AML-193 (cell line): Measurements from ENCODE around the gene IGSF9B.
A peak's percentile ranks its signal among the peaks of the same experiment; 100 is the strongest.

Source experiments
- DNase-seq, 2 experiments: peaks; one replicate each; lab custom pipeline; 2025; lab: John Stamatoyannopoulos, UW

IGSF9B gene

GRCh38 chr11:133936592-133936991, 20.2 kb downstream of the IGSF9B start:
- DNase-seq, result no peak

DNA sequence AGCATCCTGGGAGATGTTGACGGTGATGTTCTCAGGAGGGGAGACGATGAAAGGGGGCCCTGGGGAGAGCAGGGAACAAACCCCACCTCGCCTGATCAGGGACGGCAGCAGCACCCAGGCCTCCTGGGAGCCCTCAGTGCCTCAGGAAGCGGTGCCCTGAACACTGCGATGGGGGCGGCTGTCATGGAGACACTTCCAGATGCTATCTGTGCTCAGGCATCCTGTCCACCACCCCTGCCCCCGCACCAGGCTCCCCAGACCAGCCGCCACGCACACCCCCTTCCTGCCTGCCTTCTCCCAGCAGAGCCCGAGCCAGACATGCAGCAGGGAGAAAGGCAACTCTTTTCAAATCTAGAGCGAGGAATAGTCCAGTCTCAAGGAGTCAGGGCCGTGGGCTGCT, 20.6 kb downstream of the IGSF9B start:
- no peak for DNase-seq

DNA sequence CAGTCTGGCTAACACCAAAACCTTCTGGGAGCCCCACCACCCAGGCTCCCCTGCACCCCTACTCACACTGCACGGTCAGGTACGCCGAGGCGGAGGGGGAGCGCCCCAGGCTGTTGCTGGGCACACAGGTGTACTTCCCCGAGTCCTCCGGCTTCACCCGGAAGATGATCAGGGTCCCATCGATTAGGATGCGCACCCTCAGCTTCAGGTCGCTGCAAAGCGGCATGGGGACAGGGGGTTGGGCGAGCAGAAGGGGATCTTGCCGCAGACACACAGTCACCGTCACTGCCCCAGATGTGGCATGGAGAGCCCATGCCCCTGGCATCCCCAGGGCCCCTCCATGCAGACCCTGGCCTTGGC, 21.2 kb downstream of the IGSF9B start:
- no peak for DNase-seq

- DNase-seq, result no peak
Measured at GRCh38 chr11:133934599-133935550, 21.9 kb downstream of the IGSF9B start.

GRCh38 chr11:133934096-133934495, 22.7 kb downstream of the IGSF9B start:
- DNase-seq, result no peak

DNA sequence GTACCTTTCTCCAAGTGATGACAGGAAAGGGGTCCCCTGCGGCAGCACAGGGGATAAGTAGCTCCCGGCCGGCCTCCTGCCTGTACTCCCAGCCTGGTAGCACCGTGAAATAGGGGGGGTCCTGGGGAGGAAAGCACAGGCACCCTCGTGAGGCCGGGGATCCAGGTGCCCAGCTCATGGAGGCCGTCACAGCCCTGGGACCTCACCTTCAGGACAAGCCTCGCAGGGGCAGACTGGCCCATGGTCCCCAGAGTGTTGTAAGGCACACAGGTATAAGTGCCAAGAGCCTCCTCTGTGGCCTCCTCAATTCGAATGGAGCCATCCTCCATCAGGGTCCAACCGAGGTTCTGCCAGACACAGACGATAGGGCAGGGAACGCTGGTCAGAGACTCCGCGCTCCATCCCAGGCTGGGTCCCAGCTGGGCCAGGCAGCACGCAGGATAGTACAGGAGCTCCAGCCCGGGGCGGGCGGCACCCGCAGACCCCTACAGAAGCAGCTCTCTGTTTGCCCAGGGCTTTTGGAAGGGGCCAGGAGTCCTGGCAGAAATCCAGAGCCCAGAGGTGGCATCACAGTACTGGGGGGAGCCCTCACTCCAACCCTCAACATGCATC, 25.2 kb downstream of the IGSF9B start:
- no peak for DNase-seq

DNA sequence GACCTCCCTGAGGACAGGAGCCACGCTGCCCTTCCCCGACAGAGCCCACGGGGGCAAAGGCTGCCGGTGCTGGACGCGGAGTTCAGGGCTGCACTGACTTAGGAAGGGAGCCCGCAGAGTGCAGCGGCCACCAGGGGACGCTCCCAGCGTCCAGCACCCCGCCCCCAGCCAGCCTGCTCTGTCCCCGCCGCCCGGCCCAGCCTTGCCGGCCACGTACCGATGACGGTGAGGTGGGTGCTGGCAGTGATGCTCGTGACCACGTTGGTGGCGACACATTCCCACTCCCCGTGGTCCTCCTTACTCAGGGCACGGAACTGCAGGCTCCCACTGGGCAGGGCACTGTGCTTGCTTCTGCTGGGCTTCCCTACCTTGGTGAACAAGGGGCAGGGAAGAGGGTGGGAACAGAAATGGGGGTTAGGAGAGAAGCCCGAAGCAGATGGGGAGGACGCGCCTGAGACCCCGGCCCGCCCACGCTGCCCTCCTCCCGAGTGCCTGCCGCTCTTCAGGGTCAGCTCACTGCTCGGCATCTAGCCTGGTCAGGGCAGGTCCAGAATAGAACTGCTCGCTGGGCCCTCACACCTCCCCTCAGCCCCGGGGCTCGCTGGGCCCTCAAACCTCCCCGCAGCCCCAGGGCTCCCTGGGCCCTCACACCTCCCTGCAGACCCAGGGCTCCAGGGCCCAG, 25.9 kb downstream of the IGSF9B start:
- DNase-seq, result no peak

- DNase-seq, result no peak
Measured at GRCh38 chr11:133930053-133930766, 26.6 kb downstream of the IGSF9B start.

DNA sequence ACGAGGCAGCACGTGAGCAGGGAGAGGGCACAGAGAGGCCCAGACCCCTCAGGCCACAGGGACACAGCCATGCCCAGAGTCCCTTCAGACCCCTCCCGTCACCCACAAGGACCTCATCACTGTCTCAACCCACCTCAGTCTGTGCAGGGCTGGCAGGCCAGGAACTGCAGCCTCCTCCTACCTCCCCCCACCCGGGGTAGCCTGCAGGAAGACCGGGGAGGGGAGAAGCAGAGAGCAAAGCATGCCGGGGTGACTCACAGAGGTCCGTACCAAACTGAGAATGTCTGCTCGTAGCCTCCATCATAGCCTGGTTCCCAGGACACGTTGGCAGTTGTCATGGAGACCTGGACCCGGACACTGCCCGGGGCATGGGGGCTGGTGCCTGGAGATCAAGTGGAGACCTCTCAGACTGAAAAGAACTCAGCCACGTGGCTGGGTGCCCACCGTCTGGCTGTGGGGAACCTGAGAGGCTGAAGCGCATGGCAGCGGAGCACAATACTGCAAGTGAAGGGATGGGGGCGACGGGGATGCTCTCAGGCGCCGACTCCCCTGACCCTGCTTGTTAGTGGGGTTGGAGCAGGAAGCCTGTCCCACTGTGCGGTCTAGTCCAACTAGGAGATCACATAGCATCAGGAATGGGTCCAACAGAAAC, 27.2 kb downstream of the IGSF9B start:
- no peak for DNase-seq

DNA sequence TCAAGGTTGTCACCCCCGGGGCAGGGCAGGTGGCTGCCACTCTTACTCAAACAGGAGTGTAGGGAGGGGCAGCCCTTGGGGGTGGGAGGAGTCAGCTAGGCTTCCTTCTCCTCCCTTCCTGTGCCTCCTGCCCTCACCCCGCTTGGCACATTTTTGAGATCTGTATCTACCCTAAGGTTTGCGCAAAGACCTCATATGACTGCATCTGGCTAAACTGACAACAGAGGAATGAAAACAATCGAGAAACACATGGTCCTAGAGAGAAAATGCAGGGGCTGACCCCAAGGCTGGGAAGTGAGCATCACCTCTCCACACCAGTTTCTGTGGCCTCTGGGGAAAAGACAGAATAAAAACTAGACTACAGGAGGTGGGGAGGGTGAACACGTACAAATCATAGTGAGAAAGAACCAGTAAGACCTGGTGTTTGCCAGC, 28.1 kb downstream of the IGSF9B start:
- peak; percentile 64 to 70 for DNase-seq

DNA sequence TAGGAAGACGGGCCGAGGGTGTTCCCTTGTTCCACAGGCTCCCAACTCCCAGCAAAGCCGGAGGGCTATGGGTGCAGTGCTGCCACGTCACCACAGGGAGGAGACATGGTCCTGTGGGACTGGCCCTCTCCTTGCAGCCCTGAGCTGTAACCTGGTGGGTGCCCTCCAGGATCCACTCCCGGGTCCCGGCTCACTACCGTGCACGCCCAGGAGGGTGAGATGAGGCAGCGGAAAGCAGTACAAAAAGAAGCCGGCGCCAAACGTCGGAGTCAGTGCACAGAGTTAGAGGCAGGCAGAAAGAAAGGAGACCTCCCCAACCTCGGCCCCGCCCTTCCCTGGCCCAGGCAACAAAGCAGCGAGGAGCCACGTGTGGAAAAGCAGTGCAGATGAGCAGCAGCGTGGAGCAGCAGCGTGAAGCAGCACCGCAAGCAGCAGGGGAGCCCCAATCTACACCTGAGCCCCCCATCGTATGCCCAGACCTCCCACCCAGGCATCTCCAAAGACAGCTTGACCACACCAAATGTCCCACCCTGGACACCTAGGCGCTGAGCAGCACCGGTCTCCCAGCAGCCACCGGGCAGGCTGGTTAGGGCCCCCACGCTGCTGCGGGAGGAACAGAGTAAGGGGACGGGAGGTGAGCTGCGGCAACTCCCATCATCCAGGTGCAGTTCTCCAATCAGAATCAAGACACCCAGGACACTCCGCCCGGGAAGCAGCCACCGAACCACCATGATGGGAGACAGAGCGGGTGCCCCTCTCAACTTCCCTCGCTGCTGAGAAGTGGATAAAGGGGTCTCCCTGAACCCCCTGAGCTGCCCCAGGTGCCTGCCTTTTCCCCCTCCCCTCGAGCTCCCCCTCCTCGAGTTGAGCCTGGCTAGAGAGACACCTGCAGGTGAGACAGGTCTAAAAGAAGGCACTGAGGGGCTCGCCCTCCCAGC, 28.8 kb downstream of the IGSF9B start:
- peak; percentile 18 to 46 for DNase-seq

DNA sequence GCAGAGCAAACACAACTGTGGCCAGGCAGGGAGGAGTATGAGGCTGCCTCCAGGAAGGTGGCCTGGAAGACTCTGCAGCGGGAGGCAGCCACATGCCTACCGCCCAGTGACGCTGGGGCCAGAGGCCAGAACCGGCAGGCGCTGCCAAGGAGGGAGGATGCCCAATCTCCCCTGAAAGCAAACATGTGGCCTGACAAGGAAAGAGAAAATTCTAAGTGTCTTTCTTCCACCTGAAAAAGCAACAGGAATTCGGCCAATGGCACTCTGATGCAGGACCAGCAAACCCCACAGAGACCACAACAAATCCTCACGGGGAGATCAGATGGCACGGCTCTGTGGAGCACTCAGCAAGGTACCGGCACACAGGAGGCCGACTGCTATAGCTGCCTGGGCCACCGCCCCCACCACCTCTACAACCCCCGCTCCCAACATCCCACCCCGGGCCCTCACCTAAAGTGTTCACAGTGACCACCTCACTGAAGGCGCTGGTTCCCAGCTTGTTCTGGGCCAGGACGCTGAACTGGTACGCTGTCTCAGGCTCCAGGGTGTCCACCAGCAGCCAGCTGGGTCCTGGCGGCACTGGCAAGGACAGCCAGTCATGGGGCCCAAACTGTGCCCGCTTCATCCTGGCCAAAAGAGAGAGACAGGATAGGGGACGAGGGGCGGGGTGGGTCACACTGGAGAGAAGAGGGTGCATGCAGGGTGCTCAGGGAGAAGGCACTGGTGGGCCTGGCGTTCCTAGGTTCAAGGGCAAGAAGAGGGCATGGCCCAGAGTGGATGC, 30.1 kb downstream of the IGSF9B start:
- no peak for DNase-seq

DNA sequence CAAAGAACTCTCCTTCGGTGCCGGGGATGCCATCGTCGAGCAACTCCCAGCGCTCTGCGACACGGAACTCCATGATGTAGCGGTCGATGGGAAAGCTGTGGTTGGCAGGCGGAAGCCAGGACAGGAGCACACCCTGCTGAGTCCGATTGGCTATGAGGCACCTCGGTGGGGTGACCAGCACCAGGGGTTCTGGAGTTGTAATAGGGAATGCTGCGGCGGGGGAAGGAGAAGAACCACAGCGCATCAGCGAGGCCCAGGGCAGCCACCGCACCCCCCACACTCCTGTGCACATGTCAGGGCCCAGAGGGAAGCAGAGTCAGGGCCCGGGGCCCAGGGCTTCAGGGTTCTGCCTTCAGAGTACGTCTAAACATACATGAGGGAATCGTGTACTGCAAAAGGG, 31.0 kb downstream of the IGSF9B start:
- DNase-seq, result no peak

DNA sequence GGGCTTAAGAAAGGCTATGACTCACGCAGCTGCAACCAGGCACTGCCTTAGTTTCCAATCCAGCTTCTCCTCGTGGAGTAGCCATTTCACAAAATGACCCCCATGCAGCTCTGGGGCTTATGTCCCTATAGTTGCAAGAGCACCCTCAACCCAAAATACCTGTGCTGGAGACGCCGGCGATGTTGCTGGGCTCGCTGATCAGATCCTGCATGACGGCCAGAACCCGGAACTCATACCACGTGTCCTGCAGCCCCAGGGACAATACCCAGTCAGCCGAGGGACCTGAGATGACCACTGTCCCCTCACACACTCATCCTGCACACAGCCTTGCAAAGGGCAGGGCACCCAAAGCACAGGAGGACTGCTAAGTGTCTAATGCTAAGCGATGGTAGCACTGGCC, 32.1 kb downstream of the IGSF9B start:
- no peak for DNase-seq

GRCh38 chr11:133922078-133922870, 34.5 kb downstream of the IGSF9B start:
- DNase-seq, result no peak

- DNase-seq, result no peak
Measured at GRCh38 chr11:133921513-133921912, 35.3 kb downstream of the IGSF9B start.

GRCh38 chr11:133921026-133921425, 35.7 kb downstream of the IGSF9B start:
- no peak for DNase-seq

- no peak for DNase-seq
Measured at GRCh38 chr11:133920109-133920990, 36.4 kb downstream of the IGSF9B start.
